Esophagus muscularis mucosa (tissue), 4 donors: Measurements from ENCODE around the gene CCDC106. TPM values are rescaled to one million over a fixed set of nuclear protein-coding genes. Genes with fewer than 3 reads are reported as not detected.
A peak's percentile ranks its signal among the peaks of the same experiment; 100 is the strongest.

ENCODE experiments used
- DNase-seq: peaks from one replicate; pipeline ENCODE4 v3.0.0-alpha.2; 2017; ENCODE audit errors: extremely low spot score
- H3K27ac ChIP-seq, 4 donors: fragments of 200-600 bp; sonication (generic); replicated peaks in 1 of 4; 1 replicate in 3 of 4; 2 replicates in 1 of 4; pipeline ENCODE4 v1.5.1; 2016 to 2019; ENCODE audit warnings: mild to moderate bottlenecking in 1 of 4
- H3K27me3 ChIP-seq, 4 donors: fragments of 200-600 bp; sonication (generic); one replicate each; pipeline versions ENCODE4 v1.5.1 to v1.6.0; 2016 to 2019
- H3K36me3 ChIP-seq, 4 donors: fragments of 200-600 bp; sonication (generic); one replicate each; pipeline ENCODE4 v1.5.1; 2016 to 2019
- H3K4me1 ChIP-seq, 4 donors: fragments of 200-600 bp; sonication (generic); one replicate each; pipeline ENCODE4 v1.5.1; 2016 to 2019
- H3K4me3 ChIP-seq, 4 donors: fragments of 200-600 bp; sonication (generic); 1 replicate in 2 of 4; 2 replicates in 2 of 4; pipeline ENCODE4 v1.5.1; 2016 to 2019; ENCODE audit warnings: mild to moderate bottlenecking in 4 of 4, moderate library complexity in 1 of 4
- H3K9me3 ChIP-seq, 4 donors: fragments of 200-600 bp; sonication (generic); 1 replicate in 3 of 4; 2 replicates in 1 of 4; pipeline ENCODE4 v1.5.1; 2016 to 2019
- EP300 ChIP-seq: sonication (generic); formaldehyde crosslinking; IDR thresholded peaks from one replicate; pipeline ENCODE4 v1.6.1; 2017; ENCODE audit warnings: antibody characterized with exemption
- POLR2A ChIP-seq: fragments of 450-650 bp; IDR thresholded peaks from one replicate; pipeline ENCODE4 v1.6.1; 2017; ENCODE audit warnings: antibody characterized with exemption, moderate library complexity, mild to moderate bottlenecking, low read depth
- POLR2AphosphoS5 ChIP-seq, 2 donors: sonication (generic); formaldehyde crosslinking; IDR thresholded peaks; one replicate each; pipeline ENCODE4 v1.6.1; 2017; ENCODE audit warnings: antibody characterized with exemption in 2 of 2
- WGBS: methylation state at CpG from one replicate; pipeline ENCODE4 v1.1.5; 2018; 5-methylcytosine and 5-hydroxymethylcytosine counted together
- intact Hi-C: fragments of 100-400 bp; cut with DNase I; formaldehyde crosslinking; loops from one replicate; pipeline ENCODE4 v1.15.1; 2023
- total RNA-seq, 4 donors: library from RNA; depleted of rRNA; stranded (reverse); fragments of >200 nt; gene quantifications; one replicate each; pipeline versions ENCODE4 v1.1.0 to v1.2.1, GENCODE V29; 2016
- TF ChIP-seq, protein P1 (sequence below), 3 experiments: fragments of 200-600 bp in 2 of 3; fragments of 450-650 bp in 1 of 3; sonication (generic) in 2 of 3; IDR thresholded peaks; one replicate each; pipeline ENCODE4 v1.5.1; 2017 to 2019; ENCODE audit warnings: antibody characterized with exemption in 3 of 3, mild to moderate bottlenecking in 2 of 3, moderate library complexity in 1 of 3

Gene CCDC106
- total RNA-seq, 4 donors from 2014 or later: 9.4 to 22.0 (median 19.2) TPM

DNA sequence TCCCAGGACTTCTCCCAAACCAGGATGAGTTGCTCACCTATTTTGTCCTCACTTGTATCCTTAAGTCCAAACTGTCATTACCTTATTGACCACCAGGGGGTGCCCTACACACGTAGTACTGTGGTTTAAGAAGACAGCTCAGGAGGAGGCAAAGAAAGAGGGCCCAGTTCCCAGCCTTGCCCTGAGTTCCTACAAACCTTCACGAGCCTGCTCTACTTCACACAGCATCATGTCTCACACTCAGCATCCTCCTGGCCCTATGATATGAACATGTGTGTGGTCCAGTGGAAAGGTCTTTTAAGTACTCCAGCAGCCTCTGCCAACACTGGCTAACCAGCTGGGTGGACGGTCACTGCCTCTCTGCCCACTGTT is 15.6 kb upstream of the CCDC106 start:
- no peaks in the 10 kb centered on the region for H3K27me3 ChIP-seq
- TF ChIP-seq POLR2A (no peak), POLR2AphosphoS5 (IDR thresholded peaks at IDR 0.05) (peak in 1 of 2 donors; percentile 36)
- TF ChIP-seq, protein P1, sequence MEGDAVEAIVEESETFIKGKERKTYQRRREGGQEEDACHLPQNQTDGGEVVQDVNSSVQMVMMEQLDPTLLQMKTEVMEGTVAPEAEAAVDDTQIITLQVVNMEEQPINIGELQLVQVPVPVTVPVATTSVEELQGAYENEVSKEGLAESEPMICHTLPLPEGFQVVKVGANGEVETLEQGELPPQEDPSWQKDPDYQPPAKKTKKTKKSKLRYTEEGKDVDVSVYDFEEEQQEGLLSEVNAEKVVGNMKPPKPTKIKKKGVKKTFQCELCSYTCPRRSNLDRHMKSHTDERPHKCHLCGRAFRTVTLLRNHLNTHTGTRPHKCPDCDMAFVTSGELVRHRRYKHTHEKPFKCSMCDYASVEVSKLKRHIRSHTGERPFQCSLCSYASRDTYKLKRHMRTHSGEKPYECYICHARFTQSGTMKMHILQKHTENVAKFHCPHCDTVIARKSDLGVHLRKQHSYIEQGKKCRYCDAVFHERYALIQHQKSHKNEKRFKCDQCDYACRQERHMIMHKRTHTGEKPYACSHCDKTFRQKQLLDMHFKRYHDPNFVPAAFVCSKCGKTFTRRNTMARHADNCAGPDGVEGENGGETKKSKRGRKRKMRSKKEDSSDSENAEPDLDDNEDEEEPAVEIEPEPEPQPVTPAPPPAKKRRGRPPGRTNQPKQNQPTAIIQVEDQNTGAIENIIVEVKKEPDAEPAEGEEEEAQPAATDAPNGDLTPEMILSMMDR (IDR thresholded peaks at IDR 0.05): peak; percentile 89 to 97 (median 90)
- H3K9me3 ChIP-seq: no peaks in the 10 kb centered on the region
- DNase-seq: peak; percentile 99
- WGBS: 17% methylated on average over 3 of the region's 3 CpGs
- peaks cover 25 to 44% (median 38%) of the 10 kb centered on the region in 4 donors for H3K4me1 ChIP-seq
- intact Hi-C loops: loop anchor here (1.0 kb wide), 1 partner anchor 115 kb away; no protein-coding TSS in a partner anchor
- peak overlapping the region; percentile 57 to 68 (median 62) for H3K27ac ChIP-seq
- H3K4me3 ChIP-seq: no peak overlapping the region
- peaks cover 0 to 3% (median 0%) of the 10 kb centered on the region in 4 donors for H3K36me3 ChIP-seq

DNA sequence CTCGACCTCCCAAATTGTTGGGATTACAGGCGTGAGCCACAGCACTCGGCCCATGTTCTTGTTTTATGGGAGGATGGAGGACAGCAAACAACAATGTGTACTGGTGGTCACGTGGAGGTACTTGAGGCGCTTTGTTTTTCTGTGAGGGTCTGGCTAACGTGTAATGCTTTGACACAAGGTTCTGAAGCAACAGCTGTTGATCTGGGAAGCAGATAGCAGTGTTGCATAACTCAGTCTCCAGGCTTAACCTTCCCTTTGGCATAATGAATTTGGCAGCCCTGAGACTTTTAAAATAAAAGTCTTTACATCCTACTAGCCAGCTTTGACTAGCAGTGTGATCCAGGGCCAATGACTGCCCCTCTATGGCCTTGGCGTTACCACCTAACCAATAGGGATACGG is 14.2 kb upstream of the CCDC106 start:
- Histone ChIP-seq H3K27me3 (no peaks in the 10 kb centered on the region), H3K9me3 (no peaks in the 10 kb centered on the region), H3K27ac (peak overlapping the region; percentile 91 to 99 (median 96)), H3K4me3 (peak overlapping the region in 1 of 4 donors; percentile 96), H3K36me3 (peaks cover 0 to 12% (median 1%) of the 10 kb centered on the region in 4 donors), H3K4me1 (peaks cover 36 to 58% (median 52%) of the 10 kb centered on the region in 4 donors)
- WGBS: 93% methylated on average over 8 of the region's 8 CpGs
- TF ChIP-seq, protein P1 (IDR thresholded peaks at IDR 0.05): no peak
- TF ChIP-seq POLR2AphosphoS5 (IDR thresholded peaks at IDR 0.05) (no peak), EP300 (no peak), POLR2A (no peak)
- intact Hi-C loops: loop anchor here (2.0 kb wide), 1 partner anchor 19 kb away; no protein-coding TSS in a partner anchor
- DNase-seq: no peak

- Histone ChIP-seq H3K27ac (peak overlapping the region; percentile 91 to 99 (median 96)), H3K27me3 (no peaks in the 10 kb centered on the region), H3K4me3 (peak overlapping the region; percentile 68 to 96 (median 88)), H3K9me3 (no peaks in the 10 kb centered on the region), H3K36me3 (peaks cover 0 to 12% (median 1%) of the 10 kb centered on the region in 4 donors), H3K4me1 (peaks cover 49 to 73% (median 66%) of the 10 kb centered on the region in 4 donors)
- TF ChIP-seq POLR2AphosphoS5 (IDR thresholded peaks at IDR 0.05): no peak
- no peak for TF ChIP-seq EP300
- 10% methylated on average over 9 of the region's 9 CpGs for WGBS
- no peak for DNase-seq
- intact Hi-C loops: loop anchor here (2.0 kb wide), 1 partner anchor 17 kb away; no protein-coding TSS in a partner anchor
Measured at GRCh38 chr19:55635334-55635717, 12.7 kb upstream of the CCDC106 start.

DNA sequence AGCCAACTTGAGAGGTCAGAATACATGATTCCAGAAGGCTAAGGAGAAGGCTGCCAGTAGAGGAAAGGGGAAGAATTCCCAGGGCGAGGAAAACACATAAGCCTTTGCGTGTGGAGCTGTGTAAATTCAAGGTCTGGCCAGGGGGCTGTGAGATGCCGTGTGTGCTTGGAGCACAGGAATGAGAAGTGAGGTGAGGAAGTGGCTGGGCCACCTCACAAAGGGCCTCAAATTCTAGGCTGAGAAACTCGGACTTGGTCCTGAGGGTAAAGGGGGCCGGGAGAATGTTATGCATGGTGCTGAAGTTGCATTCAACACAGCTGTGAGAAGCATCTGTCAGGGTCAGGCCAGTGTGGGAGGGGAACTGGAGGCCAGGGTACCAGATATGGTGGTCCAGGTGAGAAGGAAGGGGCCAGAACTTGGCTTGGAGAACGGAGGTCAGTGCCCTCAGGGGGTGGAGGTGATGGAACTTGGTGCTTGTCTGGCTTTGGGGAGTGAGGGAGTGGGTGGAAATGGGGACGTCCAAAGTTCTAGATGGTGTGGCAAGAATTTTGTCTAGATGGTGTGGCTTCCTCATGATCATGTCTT is 12.1 kb upstream of the CCDC106 start:
- H3K27ac ChIP-seq: peak overlapping the region; percentile 91 to 99 (median 96)
- H3K4me1 ChIP-seq: peaks cover 53 to 78% (median 71%) of the 10 kb centered on the region in 4 donors
- TF ChIP-seq POLR2AphosphoS5 (IDR thresholded peaks at IDR 0.05) (no peak), EP300 (no peak), POLR2A (no peak)
- TF ChIP-seq, protein P1 (IDR thresholded peaks at IDR 0.05): no peak
- H3K4me3 ChIP-seq: peak overlapping the region; percentile 68 to 96 (median 88)
- intact Hi-C loops: loop anchor here (2.0 kb wide), 1 partner anchor 17 kb away; no protein-coding TSS in a partner anchor
- no peaks in the 10 kb centered on the region for H3K9me3 ChIP-seq
- peaks cover 0 to 12% (median 1%) of the 10 kb centered on the region in 4 donors for H3K36me3 ChIP-seq
- H3K27me3 ChIP-seq: no peaks in the 10 kb centered on the region
- DNase-seq: no peak
- 63% methylated on average over 7 of the region's 7 CpGs for WGBS

DNA sequence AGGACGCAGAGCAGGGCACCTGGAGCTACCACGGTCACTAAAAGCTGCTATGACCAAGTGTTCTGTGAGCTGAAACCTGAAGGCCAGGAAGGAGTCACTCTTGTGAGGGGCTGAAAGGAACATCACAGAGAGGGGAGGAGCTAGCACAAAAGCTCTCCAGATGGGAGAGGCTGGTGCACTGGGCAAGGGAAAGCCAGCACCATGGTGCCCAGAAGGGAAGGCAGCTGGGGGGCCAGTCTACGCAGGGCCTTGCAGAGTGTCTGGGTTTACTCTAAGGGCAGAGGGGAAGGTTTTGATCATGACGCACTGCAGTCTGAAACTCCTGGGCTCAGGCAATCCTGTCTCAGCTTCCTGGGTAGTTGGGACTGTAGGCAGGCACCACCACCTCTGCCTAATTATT is 11.3 kb upstream of the CCDC106 start:
- TF ChIP-seq, protein P1 (IDR thresholded peaks at IDR 0.05): no peak
- TF ChIP-seq EP300 (no peak), POLR2AphosphoS5 (IDR thresholded peaks at IDR 0.05) (no peak), POLR2A (no peak)
- Histone ChIP-seq H3K9me3 (no peaks in the 10 kb centered on the region), H3K27me3 (no peaks in the 10 kb centered on the region), H3K4me3 (peak overlapping the region in 1 of 4 donors; percentile 68), H3K27ac (peak overlapping the region; percentile 91 to 99 (median 96)), H3K4me1 (peaks cover 53 to 81% (median 73%) of the 10 kb centered on the region in 4 donors), H3K36me3 (peaks cover 0 to 12% (median 1%) of the 10 kb centered on the region in 4 donors)
- WGBS: 84% methylated on average over 4 of the region's 4 CpGs
- intact Hi-C loops: no loop called here
- no peak for DNase-seq
